Mammary epithelial cell (primary cell): ENCODE measurements around the gene PCDHB11.

Experiments used
- EZH2 ChIP-seq: IDR thresholded peaks from 2 replicates; pipeline ENCODE4 v1.6.1; 2012; ENCODE audit warnings: low read length, inconsistent platforms, borderline replicate concordance
- TF ChIP-seq, protein P1 (sequence below), 2 donors: IDR thresholded peaks in 1 of 2; conservative IDR thresholded peaks in 1 of 2; 2 replicates each; pipeline ENCODE4 v1.5.1; 2011 to 2012; ENCODE audit warnings: inconsistent platforms in 2 of 2, low read length in 2 of 2, mild to moderate bottlenecking in 2 of 2, control low read depth in 1 of 2, low read depth in 1 of 2; ENCODE audit not compliant: insufficient read depth in 1 of 2; ENCODE audit errors: extremely low read depth in 1 of 2

DNA sequence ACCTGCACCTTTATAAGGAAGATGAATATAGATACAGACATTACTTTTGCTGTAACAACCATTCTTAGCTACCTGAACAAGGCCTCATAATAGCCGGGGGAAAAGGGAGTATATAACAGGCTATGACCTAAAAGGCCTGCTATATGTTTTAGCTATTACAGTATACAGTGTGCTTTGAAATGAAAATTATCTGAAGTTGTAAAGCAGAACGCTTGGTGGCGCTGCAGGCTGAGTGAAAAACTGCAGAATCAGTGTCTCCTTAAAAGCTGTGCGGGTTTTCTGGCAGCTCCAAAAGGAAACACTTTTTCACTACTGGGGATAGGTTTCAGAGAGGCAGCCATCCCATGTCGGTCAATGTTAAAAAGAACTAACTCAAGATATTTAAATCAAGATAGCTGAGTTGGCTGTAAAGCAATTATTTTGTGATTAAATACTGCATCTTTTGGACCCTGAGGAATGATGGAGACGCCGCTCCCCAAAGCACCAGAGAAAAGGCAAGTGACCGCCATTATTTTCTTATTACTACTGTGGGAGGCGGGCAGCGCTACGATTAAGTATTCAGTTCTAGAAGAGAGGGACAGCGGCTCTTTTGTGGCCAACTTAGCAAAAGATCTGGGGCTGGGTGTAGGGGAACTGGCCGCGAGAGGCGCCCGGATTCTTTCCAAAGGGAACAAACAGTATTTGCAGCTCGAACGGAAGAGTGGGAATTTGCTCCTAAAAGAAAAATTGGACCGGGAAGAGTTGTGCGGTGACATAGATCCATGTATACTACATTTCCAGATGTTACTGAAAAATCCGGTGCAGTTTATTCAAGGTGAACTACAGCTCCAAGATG is 43.7 kb upstream of the PCDHB11 start:
- TF ChIP-seq, protein P1, sequence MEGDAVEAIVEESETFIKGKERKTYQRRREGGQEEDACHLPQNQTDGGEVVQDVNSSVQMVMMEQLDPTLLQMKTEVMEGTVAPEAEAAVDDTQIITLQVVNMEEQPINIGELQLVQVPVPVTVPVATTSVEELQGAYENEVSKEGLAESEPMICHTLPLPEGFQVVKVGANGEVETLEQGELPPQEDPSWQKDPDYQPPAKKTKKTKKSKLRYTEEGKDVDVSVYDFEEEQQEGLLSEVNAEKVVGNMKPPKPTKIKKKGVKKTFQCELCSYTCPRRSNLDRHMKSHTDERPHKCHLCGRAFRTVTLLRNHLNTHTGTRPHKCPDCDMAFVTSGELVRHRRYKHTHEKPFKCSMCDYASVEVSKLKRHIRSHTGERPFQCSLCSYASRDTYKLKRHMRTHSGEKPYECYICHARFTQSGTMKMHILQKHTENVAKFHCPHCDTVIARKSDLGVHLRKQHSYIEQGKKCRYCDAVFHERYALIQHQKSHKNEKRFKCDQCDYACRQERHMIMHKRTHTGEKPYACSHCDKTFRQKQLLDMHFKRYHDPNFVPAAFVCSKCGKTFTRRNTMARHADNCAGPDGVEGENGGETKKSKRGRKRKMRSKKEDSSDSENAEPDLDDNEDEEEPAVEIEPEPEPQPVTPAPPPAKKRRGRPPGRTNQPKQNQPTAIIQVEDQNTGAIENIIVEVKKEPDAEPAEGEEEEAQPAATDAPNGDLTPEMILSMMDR (conservative IDR thresholded peaks at IDR 0.05 in 1 of 2, IDR thresholded peaks at IDR 0.05 in 1 of 2; ENCODE audit: extremely low read depth in 1 of 2, insufficient read depth in 1 of 2, low read depth in 1 of 2, low read length in 2 of 2) = no peak
- no peak for TF ChIP-seq EZH2
